T follicular helper cell (primary cell): ENCODE results near the gene FAM237B.
A peak's percentile ranks its signal among the peaks of the same experiment; 100 is the strongest.
"Not testable (repeated sequence)": the region's sequence is repeated elsewhere in the genome, so short reads cannot be mapped to it uniquely, and the experiment has no call there.

Experiments used
- DNase-seq: peaks from one replicate; pipeline ENCODE4 v3.0.0-alpha.2; 2020; ENCODE audit warnings: low read depth
- total RNA-seq, 2 experiments: gene quantifications; one replicate each; lab custom pipeline; 2026; lab: John Stamatoyannopoulos, UW

Gene FAM237B
- total RNA-seq: 0 reads per million in 2 experiments

DNA sequence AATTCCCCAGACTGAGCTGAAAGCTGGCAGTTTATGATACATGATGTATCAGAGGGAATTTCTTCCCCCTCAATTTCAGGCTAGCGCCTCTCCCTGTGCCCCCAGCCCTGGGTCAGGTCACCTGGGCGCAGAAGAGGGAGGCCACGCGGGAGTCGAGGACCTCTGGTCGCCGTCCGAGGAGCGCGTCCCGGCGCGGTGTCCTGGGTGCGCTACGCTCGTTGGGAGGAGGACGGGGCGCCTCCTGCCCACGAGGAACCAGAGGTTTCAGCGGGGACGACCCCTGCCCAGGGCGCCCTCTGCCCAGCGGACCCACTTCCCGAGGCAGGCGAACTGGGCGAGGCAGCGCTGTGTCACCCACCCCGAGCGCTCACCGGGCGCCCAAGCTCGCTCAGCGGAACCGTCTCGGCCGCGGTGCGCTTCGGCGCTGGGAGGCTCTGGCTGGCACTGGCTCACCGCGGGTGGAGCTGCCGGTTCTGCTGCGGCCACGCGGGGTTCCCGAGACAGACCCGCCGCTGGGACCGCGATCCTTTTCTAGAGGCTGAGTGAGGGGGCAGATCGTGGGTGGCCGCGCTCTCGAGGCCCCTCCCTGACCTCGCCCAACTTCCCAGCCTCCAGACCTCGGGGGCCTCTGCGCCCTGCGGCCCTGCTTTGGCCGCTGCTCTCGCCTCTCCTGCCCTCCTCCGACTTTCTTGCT is at the start of gene FAM237B:
Gene FAM237B, minus strand, starts transcription at position 504 of the 694 bp plus-strand sequence. CDS start 1,556 bp downstream, outside the sequence.
- no peak for DNase-seq

DNA sequence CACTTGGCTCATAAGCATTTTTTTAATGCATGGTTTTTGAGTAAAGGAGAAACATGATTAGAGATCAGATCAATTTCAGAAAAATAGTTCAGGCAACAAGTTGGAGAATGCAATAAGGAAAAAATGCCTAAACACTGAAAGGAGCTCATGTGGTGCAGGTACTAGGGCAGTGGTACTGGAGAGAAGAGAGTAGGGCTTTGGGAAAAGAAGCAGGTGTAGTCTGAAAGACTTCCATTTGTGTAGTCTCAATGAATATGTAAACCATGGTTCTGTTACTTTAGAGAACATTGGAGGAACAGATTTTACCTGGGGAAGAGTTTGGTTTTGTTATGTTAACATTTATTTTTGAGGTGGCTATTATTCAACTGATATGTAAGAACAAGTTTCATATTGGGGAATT is 30.9 kb upstream of the FAM237B start:
- DNase-seq: no peak

DNA sequence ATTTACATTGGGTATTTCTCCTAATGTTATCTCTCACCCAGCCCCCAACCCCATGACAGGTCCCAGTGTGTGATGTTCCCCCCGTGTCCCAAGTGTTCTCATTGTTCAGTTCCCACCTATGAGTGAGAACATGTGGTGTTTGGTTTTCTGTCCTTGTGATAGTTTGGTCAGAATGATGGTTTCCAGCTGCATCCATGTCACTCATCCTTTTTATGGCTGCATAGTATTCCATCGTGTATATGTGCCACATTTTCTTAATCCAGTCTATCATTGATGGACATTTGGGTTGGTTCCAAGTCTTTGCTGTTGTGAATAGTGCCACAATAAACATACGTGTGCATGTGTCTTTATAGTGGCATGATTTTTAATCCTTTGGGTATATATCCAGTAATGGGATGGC is 28.9 kb upstream of the FAM237B start:
- not testable (repeated sequence) for DNase-seq

DNA sequence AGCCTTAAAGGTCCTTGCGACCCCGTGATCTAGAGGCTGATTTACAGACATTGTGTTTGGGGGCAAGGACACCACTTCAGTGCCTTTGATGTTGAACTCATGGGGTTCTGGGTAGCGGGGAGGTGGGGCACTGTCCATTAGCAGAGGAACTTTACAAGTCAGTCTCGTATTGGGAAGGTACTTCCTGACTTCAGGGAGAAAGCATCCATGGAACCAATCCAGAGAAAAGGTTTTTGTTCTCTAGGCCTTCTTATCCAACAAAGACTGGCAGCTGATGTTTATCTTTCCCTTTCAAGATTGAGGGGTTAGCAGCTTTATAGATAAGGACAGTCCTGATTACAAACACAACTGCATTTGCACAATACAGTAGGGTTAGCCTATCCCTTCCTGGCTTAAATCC is 28.2 kb upstream of the FAM237B start:
- DNase-seq: no peak

DNA sequence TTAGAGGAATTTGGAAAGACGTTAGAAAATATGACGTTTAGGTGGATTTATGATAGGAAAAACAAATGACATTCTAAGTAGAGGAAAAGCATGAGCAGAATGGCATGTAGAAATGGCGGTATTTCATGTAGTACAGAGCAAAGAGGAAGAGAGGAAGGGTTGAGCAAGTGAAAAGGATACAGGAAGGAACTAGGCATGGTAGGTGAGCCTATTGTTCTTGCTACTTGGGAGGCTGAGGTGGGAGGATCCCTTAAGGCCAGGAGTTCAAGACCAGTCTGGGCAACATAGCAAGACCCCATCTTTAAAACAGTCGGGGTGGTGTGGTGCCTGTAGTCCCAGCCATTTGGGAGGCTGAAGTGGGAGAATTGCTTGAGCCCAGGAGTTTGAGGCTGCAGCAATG is 26.7 kb upstream of the FAM237B start:
- no peak for DNase-seq

DNA sequence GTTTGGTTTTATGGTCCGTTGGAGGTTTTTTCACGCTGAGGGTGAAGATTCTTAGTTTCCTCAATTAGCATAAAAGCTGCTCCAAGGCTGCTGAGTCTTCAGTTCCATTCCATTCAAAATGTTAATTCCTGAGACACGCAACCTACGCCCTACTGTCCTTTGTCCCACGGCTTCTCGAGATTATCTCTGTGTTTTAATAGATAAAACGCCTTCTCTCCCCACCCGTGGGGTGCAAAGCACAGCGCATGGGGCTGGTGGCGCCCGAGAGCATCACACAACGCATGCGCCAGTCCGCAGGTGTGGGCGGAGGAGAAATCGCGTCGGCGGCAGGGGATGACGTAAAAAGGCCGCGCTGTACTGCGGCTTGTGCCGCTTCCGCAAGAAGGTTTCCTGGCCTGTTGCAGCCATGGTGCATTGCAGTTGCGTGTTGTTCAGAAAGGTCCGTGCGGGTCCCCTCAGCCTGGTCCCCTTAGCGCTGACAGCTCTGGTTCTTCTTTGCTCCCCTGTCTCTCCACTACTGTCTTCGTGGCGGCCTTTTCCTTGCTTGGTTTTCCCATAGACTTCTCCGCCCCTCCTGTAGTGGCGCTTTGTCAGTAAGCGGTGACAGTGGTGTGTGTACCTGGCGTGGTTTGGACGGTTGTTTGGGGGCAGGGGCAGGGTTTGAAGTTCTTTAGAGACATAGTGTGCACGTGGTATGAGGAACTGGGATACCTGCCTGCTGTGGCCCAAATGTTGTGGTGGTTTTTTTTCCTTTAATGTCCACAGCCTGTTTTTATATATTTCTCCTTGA is 25.4 kb upstream of the FAM237B start, which contains the start of gene GTPBP10:
Gene GTPBP10, plus strand, starts transcription at position 381 of the 790 bp plus-strand sequence. Its CDS starts 26 bp downstream, at position 407.
- DNase-seq: peak; percentile 91

DNA sequence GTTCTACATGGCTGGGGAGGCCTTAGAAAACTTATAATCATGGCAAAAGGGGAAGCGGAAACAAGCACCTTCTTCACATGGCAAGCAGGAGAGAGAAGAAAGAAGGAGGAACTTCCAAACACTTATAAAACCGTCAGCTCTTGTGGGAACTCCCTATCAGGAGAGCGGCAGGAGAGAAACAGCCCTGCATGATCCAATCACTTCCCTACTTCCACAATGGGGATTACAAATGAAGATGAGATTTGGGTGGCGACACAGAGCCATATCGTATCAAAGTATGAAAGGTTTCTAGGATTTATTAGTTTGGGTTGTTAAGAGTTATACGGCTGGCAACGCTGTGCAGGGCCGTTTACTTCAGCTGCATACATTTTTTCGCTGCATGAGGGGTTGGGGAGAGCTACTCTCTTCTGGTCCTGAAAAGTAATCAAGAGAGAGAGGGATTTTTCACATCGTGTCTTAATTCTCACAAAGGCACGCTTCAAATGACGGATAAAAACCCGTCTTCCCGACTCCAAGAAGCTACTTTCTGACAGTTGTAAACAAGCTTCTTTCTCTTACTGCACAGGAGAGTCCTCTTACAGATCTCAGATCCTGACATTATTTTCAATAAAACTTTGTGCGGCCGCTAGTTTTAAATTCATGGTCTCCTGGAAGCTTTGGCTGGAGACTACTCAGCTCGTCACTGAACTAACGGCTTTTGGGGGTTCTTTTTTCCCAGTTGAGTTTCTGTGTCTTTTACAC is 24.7 kb upstream of the FAM237B start:
- DNase-seq: no peak

DNA sequence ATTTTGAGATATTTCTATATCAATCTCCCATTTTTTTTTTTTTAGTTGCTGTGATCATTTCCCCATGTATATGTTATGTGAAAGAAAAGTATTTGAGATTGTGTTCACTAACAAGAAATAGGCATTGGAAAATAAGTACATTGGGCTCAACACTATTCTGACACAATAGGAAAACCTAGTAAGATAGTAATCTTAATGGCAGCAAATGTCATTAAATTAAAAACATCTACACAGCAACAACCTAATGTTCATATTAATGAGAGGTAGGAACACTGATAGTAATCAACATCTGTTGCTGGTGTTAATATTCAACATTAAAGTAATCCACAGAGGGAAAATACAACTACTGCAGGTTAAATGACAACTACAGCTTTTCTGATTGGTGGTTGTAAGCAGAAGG is 23.9 kb upstream of the FAM237B start:
- no peak for DNase-seq

DNA sequence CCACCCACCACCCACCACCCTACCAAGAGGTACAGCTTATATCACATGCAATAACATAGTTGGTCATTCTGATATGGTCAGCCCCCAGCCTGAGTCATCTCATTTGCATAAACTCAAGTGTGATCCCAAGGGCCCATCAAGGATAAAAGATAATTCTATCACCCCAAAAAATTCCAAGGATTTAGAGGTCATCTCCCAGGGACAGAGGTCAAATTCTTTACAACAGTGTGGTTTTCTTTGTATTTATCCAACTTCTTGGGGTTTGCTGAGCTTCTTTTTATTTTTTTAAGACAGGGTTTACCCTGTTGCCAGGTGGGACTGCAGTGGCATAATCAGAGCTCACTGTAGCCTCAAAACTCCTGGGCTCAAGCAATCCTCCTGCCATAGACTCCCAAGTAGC is 16.0 kb upstream of the FAM237B start:
- no peak for DNase-seq

DNA sequence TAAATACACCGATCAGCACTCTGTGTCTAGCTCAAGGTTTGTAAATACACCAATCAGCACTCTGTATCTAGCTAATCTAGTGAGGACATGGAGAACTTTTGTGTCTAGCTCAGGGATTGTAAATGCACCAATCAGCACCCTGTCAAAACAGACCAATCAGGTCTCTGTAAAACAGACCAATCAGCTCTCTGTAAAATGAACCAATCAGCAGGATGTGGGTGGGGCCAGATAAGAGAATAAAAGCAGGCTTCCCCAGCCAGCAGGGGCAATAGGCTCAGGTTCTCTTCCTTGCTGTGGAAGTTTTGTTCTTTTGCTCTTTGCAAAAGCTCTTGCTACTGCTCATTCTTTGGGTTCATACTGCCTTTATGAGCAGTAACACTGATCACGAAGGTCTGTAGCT is 13.8 kb upstream of the FAM237B start:
- not testable (repeated sequence) for DNase-seq

DNA sequence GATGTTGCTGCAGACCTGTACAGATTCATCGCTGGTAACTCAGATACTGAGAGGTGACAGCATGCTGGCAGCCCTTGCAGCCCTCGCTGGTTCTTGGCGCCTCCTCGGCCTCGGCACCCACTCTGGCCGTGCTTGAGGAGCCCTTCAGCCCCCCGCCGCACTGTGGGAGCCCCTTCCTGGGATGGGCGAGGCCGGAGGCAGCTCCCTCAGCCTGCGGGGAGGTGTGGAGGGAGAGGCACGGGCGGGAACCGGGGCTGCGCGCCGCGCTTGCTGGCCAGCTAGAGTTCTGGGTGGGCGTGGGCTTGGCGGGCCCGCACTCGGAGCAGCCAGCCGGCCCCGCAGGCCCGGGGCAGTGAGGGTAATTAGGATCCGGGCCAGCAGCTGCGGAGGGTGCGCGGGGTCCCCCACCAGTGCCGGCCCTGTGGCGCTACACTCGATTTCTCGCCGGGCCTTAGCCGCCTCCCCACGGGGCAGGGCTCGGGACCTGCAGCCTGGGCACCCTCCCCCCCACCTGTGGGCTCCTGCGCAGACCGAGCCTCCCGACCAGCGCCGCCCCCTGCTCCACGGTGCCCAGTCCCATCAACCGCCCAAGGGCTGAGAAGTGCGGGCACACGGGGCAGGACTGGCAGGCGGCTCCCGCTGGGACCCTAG is 13.2 kb upstream of the FAM237B start:
- DNase-seq: no peak

DNA sequence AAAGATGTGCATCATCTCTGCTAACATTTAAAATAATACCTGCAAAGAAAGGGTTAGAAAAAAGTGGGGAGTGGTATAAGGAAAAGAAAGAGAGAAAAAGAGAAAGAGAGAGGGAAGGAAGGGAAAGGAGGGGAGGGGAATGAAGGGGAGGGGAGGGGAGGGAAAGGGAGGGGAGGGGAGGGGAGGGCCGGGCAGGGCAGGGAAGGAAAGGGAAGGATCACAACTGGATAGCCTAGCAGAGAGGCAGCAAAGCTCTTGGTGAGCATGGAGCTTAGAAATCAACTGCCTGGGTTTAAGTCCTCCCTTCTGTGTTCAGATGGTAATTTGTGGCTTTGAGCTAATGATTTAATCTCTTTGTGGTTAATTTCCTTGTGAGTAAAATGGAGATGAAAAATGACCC is 5.4 kb upstream of the FAM237B start:
- DNase-seq: no peak

DNA sequence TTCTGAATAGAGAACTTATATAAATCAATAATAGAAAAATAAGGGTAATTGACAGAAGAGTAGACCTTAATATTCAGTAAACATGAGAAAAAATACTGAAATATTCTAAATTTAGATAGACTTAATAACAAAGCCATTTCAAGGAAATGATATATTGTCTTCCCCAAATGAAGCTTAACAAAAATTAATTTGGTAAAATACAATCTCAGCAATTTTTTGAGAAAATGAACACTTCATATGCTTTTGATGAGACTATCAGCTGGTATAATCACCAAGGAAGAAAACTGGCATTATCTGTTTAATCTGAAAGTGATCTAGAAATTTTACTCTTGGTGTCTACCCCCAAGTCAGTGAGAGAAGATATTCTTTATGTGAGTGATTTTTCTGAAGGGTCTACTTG is 1.7 kb upstream of the FAM237B start:
- DNase-seq: no peak

DNA sequence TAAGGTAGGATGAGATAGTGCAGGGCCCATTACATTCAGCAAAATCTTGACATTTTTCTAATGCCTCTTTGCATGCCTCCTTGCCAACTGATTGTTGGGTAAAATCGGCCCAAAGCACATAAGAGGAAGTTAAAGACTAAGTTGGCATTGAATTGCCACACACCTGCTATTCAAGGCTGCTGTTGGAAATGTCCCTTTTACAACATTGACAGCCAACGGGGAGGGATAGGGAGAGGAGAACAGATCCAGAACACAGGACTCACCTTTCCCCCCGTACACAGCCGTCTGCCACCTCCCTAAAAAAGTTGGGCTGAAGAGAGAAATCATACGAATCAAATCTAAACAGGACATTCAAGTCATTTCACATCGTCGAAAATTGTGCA is 695 bp downstream of the FAM237B start:
- no peak for DNase-seq

DNA sequence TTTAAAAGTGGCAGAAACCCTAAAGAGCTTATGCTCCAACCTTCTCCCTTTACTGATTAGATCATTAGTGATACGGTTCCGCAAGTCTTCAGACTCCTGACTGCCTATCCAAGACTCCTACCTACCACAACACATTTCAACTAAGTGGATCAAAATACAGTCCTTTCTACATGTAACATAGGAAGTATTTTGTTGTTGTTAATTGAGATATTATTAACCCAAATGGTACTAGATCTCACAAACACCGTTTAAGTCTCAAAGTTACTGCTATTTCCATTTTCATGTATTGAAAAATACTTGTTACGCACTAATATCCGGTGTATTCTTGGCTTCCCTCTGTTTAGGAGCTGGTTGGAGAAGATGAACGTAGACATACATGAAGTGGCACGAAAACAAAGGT is 1.1 kb downstream of the FAM237B start:
- no peak for DNase-seq

DNA sequence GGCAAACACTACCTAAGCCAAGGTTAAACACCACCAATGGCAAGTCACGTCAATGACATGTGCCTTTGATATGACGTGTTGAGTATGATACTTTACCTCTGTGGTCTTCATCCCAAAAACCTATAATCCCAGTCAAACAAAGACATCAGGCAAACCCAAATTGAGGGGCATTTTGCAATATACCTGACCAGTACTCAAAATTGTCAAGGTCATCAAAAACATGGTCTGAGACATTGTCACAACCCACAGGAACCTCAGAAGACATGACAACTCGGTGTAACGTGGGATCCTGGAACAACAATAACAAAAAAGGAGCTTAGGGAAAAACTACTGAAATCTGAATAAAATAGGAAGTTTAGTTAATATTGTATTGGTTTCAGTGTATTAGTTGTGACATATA is 7.2 kb downstream of the FAM237B start:
- no peak for DNase-seq

DNA sequence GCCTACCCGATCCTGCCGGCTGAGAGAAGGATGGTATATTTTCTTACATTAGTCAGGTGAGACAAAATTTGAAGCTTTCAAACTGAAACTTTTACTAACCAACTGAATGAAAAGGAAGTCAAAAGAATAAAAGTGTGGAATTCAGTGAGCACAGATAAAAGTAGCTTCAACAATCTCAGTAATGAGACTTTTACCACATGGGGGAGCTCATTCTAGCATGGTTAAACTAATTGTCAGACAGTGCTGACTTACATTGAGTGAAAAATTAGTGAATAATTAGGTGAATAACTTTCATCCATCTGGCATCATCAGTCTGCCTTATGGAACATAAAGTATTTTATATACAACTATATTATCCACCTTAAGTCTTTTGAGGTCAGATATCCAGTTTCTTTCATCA is 8.4 kb downstream of the FAM237B start:
- DNase-seq: no peak

DNA sequence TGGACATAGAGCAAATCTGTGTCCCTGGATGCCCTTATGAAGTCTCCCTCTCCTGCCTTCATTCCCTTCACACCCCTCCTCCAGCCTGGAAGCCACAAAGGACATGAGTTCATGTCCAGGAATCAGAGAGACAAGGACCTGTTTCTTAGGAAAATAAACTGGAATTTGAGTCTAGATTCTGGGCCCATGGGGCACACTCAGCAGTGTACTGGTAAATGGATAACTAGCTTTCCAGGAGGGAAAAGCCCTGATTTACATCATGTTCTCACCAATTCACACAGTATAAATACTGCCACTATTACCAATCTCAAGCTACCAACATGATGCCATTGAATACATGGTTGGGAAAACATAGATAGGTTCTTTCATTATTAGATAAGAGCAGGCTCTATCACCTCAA is 9.9 kb downstream of the FAM237B start:
- DNase-seq: no peak

DNA sequence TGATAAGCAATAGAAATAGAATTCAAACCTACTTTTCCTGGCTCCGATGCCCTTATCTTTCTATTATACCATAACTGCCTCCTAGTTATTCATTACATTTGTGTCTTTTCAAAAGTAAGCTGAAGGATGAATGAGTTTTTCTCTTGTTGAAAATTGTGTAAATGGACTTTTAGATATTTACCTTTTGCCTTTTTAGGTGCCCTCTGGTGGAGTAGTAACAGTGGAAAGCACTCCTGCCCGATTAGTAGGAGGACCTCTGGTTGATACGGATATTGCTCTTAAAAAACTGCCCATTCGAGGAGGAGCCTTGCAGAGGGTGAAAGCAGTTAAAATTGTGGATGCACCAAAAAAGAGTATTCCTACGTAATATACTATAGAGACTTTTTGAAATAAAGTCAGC is 11.2 kb downstream of the FAM237B start:
- no peak for DNase-seq

DNA sequence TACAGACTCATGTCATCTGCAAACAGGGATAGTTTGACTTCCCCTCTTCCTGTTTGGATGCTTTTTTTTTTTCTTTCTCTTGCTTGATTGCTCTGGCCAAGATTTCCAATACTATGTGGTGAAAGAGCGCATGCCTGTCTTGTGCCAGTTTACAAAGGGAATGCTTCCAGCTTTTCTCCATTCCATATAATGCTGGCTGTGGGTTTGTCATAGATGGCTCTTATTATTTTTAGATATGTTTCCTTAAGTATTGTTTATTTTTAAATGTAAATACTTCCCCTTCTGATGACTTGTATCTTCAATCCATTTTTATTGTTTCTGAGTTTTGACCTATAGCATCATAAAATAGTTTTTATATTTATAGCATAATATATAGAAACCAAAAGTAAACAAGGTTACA is 17.9 kb downstream of the FAM237B start:
- DNase-seq: no peak

DNA sequence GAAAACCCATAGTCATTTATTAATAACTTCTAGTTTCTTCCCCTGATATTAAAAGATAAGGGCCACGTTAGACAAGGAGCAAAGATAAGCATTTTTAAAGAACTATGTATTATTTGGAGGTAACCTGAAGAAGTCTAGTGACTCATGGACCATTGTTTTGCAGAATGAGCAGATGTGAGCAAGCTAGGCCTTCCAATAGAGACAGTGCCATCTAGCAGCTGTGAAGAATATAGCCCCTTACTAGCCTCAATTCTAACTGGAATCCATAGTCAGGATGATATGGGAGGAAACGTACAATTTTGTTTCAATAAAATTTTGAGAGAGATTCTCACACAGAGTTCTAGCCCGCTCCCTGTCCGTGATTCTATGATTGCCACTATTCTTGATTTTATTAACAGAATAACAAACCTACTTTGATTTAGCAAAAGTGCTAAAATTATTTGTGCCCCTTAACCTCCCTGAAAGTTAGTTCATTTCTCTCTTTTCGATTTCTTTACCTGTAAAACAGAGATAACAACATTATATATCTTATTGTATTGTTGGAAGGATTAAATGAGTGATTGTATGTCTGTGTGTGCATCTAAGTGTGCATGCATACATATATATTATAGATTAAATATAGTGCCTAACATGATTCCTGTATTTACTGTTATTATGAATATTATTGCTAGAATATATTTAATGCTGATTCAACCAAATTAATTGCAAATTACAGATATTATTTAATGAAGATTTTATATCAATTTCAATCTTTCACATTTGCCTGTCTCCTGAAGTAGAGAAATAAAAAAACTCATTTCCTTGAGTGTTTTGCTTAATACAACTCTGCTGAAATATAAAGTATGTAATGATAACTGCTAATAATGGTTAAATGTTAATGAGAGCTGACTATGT is 22.7 kb downstream of the FAM237B start:
- no peak for DNase-seq
